GM18505 (cell line): Measurements from ENCODE around the gene RALGAPA2.
"Not testable (repeated sequence)": the region's sequence is repeated elsewhere in the genome, so short reads cannot be mapped to it uniquely, and the experiment has no call there.

ENCODE experiments used
- ATAC-seq: cut with Tn5 transposase; IDR thresholded peaks from one replicate; pipeline ENCODE4 v1.9.1; 2021; ENCODE audit not compliant: unreplicated experiment
- POLR2A ChIP-seq: IDR thresholded peaks from 4 replicates; pipeline ENCODE4 v1.6.1; 2011; ENCODE audit warnings: borderline replicate concordance; ENCODE audit not compliant: insufficient read depth, insufficient read length; ENCODE audit errors: extremely low read depth

Gene RALGAPA2

DNA sequence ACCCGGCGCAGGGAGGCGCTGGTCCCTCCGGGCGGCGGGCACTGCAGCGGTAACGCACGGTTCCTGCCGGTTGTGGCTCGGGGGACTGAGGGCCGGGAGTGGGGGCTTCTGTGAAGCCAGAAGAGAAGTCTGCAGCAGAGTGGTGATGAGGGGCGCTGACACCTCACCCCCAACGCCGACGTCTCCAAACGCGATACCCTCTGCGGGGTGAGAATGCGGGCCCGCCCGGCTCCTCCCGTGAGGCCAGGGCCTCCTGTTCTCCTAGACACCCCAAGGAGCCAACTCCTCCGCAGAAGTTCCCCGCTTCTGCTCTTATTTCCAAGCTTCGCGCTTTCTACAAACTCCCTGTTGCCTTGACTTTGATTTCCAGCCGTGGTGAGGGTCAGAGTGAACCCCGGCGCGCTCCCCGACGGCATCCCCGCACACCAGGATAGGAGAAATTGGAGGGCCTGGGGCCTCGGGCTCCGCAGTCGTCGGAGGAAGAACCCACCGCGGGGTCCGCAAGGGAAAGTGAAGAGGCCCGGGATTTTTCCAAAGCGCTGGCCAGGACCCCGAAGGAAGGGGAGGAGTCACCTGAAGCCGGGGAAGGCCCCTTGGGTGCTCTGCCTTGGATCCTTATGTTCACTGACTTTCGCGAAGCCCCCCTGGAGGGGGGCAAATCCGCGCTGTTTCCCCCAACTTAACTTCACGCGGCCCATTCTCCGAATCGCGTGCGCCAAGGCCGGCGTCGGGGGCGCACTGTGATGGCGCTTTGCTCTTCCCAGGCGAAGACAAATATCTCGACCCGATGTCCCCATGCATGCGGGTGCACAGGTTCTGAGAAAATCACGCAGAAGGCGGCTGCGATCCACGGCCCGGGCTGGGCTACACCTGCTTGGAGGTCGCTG, 347.6 kb downstream of the RALGAPA2 start:
- no peak for ATAC-seq
- no peak for TF ChIP-seq POLR2A

DNA sequence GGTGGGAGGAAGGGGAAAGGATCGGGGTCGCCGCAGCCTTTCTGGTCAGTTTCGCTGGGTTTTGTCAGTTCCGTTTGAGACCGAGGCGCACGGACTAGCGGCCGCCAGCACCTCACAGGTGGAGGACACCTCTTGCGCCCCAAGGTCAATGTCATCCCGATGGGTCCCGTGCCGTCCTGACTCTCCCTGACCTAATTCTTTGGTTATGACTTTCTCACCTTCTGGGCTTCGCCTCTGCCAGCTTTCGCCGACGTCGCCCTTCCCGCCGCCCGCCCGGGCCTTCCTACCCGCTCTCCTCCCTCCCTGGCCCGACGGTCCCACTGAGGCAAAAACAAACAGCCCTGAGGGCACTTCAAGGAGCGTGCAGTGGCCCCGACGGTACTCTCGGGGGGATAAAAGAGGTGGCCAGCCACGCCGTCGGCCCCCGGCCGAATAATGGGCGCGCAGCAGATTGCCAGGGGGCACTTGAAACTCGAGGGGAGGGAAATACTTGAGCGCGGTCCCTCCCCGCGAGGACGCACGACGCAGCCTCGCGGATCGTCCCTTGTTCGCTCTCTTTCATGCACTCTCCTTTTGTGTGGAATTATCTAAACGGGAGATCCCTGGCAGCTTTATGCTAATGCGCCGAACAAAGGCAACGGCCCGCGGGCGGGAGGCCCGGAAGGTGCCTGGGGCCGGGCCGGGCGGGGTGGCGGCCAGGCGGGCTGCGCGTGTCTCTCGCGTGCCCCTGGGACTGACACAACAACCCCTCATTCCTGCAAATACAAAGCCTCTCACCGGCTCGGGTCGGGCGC, 348.4 kb downstream of the RALGAPA2 start:
- TF ChIP-seq POLR2A, result no peak
- ATAC-seq, result no peak

DNA sequence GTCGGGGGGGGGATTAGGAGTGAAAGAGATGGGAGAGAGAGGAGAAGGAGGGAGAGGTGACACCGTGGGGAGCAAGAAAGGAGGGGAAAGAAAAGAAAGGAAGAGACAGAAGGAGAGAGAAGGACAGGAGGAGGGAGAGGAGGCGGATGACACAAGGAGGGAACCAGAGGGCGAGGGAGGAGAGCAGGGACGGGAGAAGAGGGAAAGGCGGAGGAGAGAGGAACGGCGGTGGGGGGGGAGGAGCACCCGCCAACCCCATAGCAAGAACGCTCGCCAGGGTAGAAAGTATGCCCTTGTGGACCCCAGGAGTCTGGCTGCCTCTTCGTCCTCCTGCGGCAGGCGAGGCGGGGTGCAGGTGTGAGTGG, 349.0 kb downstream of the RALGAPA2 start:
- no peak for ATAC-seq

DNA sequence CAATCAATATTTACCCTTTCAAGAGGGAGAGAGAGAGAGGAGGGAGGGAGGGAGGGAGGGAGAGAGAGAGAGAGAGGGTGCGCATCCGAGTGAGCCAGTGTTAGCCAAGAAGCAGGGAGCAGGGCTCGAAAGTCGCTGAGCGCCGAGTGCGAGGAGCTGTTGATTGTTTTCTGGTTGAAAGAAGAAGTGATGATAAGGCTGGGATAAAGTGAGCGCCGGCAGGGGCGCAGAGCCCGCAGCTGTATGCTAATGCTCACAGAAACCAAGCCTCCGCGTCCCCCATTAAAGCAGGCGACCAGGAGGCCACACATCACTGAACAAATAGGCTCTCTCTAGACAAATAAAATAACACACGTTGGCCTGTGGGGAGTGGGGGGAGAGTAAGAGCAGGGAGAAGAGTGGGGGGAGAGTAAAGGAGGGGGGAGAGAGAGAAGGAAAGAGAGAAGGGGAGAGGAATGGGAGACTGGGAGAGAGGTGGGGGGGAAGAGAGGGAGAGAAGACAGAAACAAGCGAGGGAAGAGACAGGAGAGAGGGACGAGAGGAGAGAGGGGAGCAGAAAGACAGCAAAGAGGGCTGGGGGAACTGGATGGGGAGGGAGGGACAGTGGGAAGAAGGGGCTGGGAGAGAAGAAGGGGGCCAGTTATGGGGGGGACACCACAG, 349.5 kb downstream of the RALGAPA2 start:
- no peak for TF ChIP-seq POLR2A
- ATAC-seq, result no peak

More for the DNA sequence above, 349.0 kb downstream of the RALGAPA2 start:
- no peak for TF ChIP-seq POLR2A

DNA sequence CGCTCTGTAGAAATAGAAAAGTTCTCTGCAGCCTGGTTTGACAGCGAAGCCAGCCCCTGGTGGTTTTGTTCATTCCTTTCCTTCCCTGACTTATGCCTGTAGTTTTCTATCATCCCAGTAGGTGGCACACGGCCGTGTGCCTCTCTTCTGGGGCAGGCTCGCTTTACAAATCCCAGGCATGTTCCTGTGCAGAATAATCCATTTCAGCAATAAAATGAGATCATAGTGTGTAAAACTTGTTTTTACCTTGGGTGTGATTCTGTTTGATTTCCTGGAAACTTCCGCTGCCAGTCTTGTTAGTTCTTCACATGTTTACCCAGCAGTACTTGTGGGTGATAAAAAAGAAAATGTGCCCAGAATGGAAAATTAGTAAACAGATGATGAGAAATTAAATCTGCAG, 352.0 kb downstream of the RALGAPA2 start:
- ATAC-seq, result peak; percentile 78
- no peak for TF ChIP-seq POLR2A

DNA sequence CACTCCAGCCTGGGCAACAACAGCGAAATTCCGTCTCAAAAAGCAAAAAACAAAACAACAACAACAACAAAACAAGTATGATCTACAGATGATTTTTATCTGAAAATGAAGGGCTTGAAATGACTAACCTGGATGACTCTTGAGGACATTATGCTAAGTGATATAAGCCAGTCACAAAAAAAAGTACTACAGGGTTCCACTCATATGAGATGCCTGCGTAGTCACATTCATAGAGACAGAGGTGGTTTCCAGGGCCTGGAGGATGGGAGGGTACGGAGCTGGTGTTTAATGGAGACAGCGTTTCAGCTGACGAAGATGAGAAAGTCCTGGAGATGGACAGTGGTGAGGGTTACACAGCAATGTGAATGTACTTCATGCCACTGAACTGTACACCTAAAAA, 352.8 kb downstream of the RALGAPA2 start:
- TF ChIP-seq POLR2A, result no peak
- no peak for ATAC-seq

DNA sequence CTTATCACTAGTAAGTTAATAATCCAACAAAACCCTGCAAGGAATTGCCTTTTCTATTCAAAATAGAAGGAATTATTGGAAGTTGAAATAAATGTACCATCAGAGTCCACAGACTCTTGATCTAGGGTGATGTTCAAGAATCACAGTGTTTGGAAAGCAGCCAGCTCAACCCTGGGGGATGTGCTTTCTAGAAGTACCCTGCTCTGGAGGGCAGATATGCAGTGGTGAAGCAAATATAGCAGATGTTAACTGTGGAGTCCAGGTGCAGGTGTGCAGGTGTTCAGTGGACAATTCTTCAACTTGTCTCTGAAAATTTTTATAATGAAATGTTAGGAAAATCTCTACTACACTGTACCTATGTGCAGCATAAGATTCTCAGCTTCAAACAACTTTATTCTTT, 353.6 kb downstream of the RALGAPA2 start:
- TF ChIP-seq POLR2A, result no peak

DNA sequence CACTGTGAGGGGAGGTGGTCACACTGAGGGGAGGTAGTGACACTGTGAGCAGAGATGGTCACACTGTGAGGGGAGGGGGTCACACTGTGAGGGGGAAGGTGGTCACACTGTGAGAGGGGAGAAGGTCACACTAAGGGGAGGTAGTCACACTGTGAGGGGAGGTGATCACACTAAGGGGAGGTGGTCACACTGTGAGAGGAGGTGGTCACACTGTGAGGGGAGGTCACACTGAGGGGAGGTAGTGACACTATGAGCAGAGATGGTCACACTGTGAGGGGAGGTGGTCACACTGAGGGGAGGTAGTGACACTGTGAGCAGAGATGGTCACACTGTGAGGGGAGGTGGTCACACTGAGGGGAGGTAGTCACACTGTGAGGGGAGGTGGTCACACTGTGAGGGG, 356.9 kb downstream of the RALGAPA2 start:
- not testable (repeated sequence) for ATAC-seq

More for the DNA sequence above, 353.6 kb downstream of the RALGAPA2 start:
- no peak for ATAC-seq

DNA sequence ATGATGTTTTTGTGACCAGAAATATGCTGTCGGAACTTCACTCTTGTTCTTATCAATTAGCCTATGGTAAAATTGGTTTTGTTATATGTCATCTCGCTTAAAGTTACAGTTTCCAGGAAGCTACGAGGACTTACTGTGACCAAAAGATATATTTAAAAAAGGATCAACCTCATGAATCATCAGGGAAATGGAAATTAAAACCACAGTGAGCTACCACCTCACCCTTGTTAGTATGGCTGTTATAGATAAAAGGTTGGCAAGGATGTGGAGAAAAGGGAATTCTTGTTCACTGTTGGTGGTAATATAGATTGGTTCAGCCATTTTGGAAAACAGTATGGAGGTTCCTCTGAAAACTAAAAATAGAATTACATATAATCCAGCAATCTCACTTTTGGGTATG, 358.9 kb downstream of the RALGAPA2 start:
- no peak for TF ChIP-seq POLR2A
- no peak for ATAC-seq

DNA sequence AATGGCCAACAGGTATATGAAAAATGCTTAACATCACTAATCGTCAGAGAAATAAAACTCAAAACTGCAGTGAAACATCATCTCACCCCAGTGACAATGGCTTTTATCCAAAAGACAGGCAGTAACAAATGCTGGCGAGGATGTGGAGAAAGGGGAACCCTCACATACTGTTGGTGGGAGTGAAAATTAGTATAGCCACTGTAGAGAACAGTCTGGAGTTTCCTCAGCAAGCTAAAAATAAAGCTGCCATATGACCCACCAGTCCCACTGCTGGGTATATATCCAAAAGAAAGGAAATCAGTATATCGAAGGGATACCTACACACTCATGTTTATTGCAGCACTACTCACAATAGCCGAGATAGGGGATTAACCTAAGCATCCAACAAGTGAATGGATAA, 368.0 kb downstream of the RALGAPA2 start:
- no peak for TF ChIP-seq POLR2A
- no peak for ATAC-seq

DNA sequence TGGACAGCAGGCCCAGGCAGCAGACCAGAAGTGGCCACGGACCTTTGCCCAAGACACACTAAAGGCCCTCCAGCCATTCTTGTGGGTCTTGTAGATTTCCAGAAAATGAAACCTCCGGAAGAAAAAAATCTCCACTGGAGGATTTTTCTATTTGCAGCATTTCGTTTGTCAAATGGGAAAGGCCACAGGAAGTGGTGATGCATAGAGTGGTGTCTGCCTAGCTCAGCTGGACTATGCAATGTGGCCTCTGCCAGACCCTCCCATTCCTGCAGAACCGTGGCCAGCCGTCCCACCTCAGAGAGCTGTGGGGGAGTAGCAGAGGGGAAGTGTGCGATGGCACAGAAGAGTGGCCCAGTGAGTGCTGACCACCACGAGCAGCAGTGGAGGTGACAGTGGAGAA, 368.5 kb downstream of the RALGAPA2 start:
- no peak for TF ChIP-seq POLR2A
- ATAC-seq, result no peak
